ENCODE data around the gene RPL29.

RPL29 gene

DNA sequence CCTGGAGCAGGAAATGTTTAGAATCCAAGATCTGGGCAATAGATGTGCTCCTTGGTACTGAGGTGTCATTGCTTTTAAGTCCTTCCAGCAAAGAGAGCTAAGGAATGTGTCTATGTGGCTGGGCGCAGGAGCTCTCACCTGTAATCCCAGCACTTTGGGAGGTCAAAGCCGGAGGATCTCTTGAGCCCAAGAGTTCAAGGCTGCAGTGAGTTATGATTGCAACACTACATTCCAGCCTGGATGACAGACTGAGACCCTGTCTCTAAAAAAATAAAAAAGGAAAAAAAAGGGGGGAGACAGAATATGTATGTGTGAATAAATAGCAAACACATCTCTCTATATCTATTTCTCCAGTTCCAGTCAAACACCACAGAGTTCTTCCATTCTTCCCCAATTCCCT is 44.8 kb downstream of the RPL29 start:
- no peaks in the 10 kb centered on the region for H3F3A ChIP-seq (ENCODE audit: insufficient read depth, low read length)
- H3K4me1 ChIP-seq (ENCODE audit: insufficient read depth, low read length, severe bottlenecking): no peaks in the 10 kb centered on the region
- H3K9me3 ChIP-seq (ENCODE audit: low read length): no peaks in the 10 kb centered on the region
- H4K20me1 ChIP-seq (ENCODE audit: insufficient read depth, low read length): no peaks in the 10 kb centered on the region
- H3K79me2 ChIP-seq (ENCODE audit: insufficient read depth, low read length): no peaks in the 10 kb centered on the region
- no peaks in the 10 kb centered on the region for H3K36me3 ChIP-seq (ENCODE audit: insufficient read depth, low read length)
- no peak overlapping the region for H3K4me3 ChIP-seq (ENCODE audit: low read depth, low read length, poor library complexity, severe bottlenecking)
- H3K9ac ChIP-seq (ENCODE audit: low read length): no peak overlapping the region
- TF ChIP-seq CTCF (IDR thresholded peaks at IDR 0.05; ENCODE audit: low read length) (no peak), EZH2 (IDR thresholded peaks at IDR 0.05; ENCODE audit: borderline replicate concordance, low read length) (no peak)
- no peak overlapping the region for H2AFZ ChIP-seq (ENCODE audit: low read length)
- H3K4me2 ChIP-seq (ENCODE audit: low read length): no peak overlapping the region
- no peaks in the 10 kb centered on the region for H3K9me2 ChIP-seq (ENCODE audit: low read depth, low read length)
- 0 out of 2 replicates have a peak, but pooled peaks cover 3% of the 10 kb centered on the region for H3K27me3 ChIP-seq (ENCODE audit: insufficient read depth, low read length)
- H3K27ac ChIP-seq (ENCODE audit: low read depth, low read length, poor library complexity, severe bottlenecking): no peak overlapping the region

DNA sequence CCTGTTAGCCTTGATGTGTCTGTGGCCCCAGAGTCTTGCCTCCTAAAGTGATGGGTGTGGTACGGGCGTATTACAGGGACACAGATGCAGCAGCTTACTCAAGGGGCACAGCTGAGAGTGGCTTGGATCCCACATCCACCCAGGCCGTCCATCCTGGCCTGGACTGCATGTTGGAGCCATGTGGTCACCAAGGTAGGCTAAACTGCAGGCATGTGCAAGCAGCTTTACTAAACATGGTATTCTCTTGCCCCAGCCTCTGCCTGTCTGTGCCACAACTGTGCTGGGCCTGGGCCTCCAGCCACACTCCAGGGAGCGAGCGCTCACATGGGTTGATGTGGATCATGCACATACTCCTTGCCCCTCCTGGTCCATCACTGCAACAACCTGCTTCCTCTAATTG is 46.6 kb downstream of the RPL29 start:
- Histone ChIP-seq H3K79me2 (ENCODE audit: insufficient read depth, low read length) (no peaks in the 10 kb centered on the region), H3K27me3 (ENCODE audit: insufficient read depth, low read length) (0 out of 2 replicates have a peak, but pooled peaks cover 3% of the 10 kb centered on the region), H4K20me1 (ENCODE audit: insufficient read depth, low read length) (no peaks in the 10 kb centered on the region), H2AFZ (ENCODE audit: low read length) (no peak overlapping the region), H3K9ac (ENCODE audit: low read length) (no peak overlapping the region), H3K9me2 (ENCODE audit: low read depth, low read length) (no peaks in the 10 kb centered on the region), H3K36me3 (ENCODE audit: insufficient read depth, low read length) (no peaks in the 10 kb centered on the region), H3F3A (ENCODE audit: insufficient read depth, low read length) (no peaks in the 10 kb centered on the region), H3K9me3 (ENCODE audit: low read length) (no peaks in the 10 kb centered on the region), H3K4me2 (ENCODE audit: low read length) (no peak overlapping the region), H3K27ac (ENCODE audit: low read depth, low read length, poor library complexity, severe bottlenecking) (no peak overlapping the region), H3K4me1 (ENCODE audit: insufficient read depth, low read length, severe bottlenecking) (no peaks in the 10 kb centered on the region), H3K4me3 (ENCODE audit: low read depth, low read length, poor library complexity, severe bottlenecking) (no peak overlapping the region)
- TF ChIP-seq CTCF (IDR thresholded peaks at IDR 0.05; ENCODE audit: low read length) (no peak), EZH2 (IDR thresholded peaks at IDR 0.05; ENCODE audit: borderline replicate concordance, low read length) (no peak)

DNA sequence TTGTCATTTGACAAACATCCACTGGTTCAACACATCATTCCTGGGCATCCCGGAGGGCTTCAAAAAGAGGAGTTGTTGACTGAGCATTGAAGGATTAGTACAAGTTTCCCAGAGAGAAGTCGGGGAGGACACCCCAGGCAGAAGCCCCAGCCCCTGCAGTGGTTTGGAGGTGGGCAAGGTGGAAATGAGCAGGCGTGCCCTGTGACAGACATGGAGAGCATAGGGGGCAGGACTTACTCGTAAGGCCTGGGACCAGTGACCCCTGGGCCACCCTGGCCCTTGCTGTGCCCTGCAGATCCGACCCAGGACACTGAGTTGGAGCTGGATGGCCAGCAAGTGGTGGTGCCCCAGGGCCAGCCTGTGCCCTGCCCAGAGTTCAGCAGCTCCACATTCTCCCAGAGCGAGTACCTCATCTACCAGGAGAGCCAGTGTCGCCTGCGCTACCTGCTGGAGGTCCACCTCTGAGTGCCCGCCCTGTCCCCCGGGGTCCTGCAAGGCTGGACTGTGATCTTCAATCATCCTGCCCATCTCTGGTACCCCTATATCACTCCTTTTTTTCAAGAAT is 47.6 kb downstream of the RPL29 start:
- H3K9me2 ChIP-seq (ENCODE audit: low read depth, low read length): no peaks in the 10 kb centered on the region
- no peaks in the 10 kb centered on the region for H3K9me3 ChIP-seq (ENCODE audit: low read length)
- no peaks in the 10 kb centered on the region for H4K20me1 ChIP-seq (ENCODE audit: insufficient read depth, low read length)
- no peaks in the 10 kb centered on the region for H3F3A ChIP-seq (ENCODE audit: insufficient read depth, low read length)
- no peak overlapping the region for H2AFZ ChIP-seq (ENCODE audit: low read length)
- H3K9ac ChIP-seq (ENCODE audit: low read length): no peak overlapping the region
- H3K4me1 ChIP-seq (ENCODE audit: insufficient read depth, low read length, severe bottlenecking): no peaks in the 10 kb centered on the region
- H3K4me2 ChIP-seq (ENCODE audit: low read length): no peak overlapping the region
- H3K79me2 ChIP-seq (ENCODE audit: insufficient read depth, low read length): no peaks in the 10 kb centered on the region
- no peak overlapping the region for H3K27ac ChIP-seq (ENCODE audit: low read depth, low read length, poor library complexity, severe bottlenecking)
- no peak overlapping the region for H3K4me3 ChIP-seq (ENCODE audit: low read depth, low read length, poor library complexity, severe bottlenecking)
- TF ChIP-seq EZH2 (IDR thresholded peaks at IDR 0.05; ENCODE audit: borderline replicate concordance, low read length) (no peak), CTCF (IDR thresholded peaks at IDR 0.05; ENCODE audit: low read length) (no peak)
- H3K36me3 ChIP-seq (ENCODE audit: insufficient read depth, low read length): no peaks in the 10 kb centered on the region
- H3K27me3 ChIP-seq (ENCODE audit: insufficient read depth, low read length): 0 out of 2 replicates have a peak, but pooled peaks cover 3% of the 10 kb centered on the region
